ENCODE data around the gene WFDC10B.
"Not testable (repeated sequence)": the region's sequence is repeated elsewhere in the genome, so short reads cannot be mapped to it uniquely, and the experiment has no call there.

The WFDC10B gene

DNA sequence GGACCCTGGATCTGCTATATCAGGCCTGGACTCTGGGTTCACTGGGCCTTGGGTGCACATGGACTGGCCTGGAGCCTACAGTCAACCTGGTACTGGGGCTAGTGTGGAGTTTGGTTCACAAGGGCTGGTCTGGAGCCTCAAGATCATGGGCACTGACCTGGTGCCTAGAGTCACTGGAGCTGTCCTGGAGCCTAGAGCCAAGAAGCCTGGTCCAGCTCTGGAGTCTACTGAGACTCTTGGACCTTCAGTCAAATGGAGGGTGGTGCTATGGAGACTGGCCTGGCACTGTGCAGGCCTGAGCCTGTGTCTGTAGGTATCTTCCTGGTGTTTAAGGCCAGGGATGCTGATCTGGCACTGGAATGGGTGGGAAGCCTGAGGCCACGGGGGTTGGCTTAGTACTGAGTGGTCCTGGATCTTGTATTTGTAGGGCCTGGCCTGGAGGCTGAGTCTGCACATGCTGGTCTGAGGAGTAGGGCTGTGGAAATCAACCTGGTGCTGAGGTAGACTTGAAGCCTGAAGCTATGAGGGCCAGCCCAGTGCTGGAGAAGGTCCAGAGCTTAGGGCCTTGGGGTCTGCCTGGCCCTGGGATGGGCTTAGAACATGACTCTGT, 57.3 kb downstream of the WFDC10B start:
- no peak for DNase-seq

DNA sequence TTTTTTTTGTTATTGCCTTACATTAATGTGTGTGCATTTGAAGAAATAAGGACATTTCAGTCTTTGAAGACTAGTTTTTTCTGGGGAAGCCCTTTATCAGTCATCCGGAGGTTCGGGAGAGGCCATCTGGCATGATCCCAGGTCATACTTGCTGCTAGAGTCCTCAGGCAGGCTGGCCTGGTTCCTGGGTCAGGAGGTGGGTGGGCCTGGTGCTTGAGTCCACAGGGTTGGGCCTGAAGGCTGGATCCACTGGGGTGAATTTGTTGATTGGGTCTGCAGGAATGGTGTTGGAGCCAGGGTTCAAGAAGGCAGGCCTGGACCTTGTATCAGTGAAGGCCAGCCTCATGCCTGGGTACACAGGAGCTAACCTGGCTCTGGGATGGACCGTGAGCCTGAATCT, 57.9 kb downstream of the WFDC10B start:
- DNase-seq = no peak

DNA sequence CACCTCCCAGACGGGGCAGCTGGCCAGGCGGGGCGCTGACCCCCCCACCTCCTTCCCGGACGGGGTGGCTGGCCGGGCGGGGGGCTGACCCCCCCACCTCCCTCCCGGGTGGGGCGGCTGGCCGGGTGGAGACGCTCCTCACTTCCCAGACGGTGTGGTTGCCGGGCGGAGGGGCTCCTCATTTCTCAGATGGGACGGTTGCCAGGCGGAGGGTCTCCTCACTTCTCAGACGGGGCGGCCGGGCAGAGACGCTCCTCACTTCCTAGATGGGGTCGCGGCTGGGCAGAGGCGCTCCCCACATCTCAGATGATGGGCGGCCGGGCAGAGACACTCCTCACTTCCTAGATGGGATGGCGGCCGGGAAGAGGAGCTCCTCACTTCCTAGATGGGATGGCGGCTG, 59.0 kb downstream of the WFDC10B start:
- DNase-seq = not testable (repeated sequence)

DNA sequence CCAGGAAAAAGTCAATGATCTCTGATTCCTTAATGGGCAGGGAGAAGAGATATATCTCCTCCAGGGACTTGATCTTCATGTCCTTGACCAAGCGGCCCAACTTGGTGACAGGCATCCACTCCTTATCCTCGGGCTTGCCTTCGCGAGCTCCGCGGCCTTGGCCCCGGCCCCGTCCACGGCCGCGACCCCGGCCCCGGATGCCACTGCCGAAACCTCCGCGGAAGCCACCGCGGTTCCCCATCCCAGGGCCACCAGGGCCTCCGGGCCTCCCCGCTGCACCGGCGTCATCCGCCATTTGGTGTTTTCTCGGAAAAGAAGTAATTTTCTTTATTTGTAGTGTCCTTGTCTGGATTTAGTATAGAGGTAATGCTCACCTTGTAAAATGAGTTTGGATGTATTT, 63.7 kb downstream of the WFDC10B start:
- DNase-seq = not testable (repeated sequence)

DNA sequence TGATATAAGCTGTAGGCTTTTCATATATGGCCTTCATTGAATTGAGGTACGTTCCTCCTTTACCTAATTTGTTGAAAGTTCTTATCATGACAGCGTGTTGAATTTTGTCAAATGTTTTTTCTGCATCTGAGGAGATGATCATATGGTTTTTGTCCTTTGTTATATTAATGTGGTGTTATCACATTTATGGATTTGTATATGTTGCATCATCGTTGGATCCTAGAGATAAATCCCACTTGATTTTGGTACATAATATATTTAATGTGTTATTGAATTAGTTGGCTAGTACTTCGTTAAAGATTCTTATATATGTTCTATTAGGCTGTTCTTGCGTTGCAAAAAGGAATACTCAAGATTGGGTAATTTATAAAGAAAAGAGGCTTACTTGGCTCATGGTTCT, 65.1 kb downstream of the WFDC10B start:
- no peak for DNase-seq

DNA sequence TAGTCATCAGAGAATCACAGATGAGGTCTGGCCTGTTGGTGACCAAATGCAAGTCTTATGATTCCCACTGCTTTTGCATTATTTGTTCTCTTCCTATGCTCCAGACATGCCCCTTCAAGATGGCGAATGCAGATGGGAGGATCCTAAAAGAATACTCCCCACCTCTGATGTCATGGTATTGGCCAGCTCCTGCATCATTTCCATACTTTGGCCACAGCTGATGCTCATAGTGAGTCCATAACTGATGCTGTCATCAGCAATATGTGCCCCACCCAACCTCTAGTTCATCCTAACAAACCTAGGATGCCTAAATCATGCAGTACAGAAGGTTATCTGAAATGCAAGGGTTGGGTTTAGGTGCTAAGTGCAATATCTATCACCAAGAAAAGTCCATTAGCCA, 68.3 kb downstream of the WFDC10B start:
- no peak for DNase-seq
